ENCODE measurements around the gene EDNRB. TPM values are rescaled to one million over a fixed set of nuclear protein-coding genes. Genes with fewer than 3 reads are reported as not detected.

Gene EDNRB
- total RNA-seq, 4 donors from 2014 or later, result 19.4 to 63.6 (median 22.5) TPM

DNA sequence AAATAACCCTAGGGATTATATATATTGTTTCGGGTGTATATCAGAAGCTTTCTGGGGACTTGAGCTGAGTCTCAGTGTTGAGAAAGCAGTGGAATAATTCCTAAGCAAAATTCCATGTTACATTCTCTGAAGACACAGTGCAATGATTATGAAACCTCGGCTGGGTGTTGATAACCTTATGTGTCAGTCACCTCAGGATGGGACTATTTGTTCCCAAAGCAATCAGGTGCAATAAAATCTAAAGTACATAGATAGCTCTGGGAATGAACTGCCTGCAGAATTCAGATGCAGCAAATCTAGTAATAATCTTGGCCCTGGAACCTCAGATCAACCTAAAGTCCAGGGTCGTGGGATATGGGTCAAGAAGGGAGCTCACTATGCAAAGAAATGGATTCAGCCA, 53.0 kb downstream of the EDNRB start:
- H3K9me3 ChIP-seq, result peaks cover 0 to 4% (median 0%) of the 10 kb centered on the region in 4 donors
- H3K4me1 ChIP-seq, result peaks cover 0 to 3% (median 0%) of the 10 kb centered on the region in 4 donors
- DNase-seq (ENCODE audit: low spot score in 2 of 2), result no peak
- no peak for TF ChIP-seq EP300 (IDR thresholded peaks at IDR 0.05)
- TF ChIP-seq, protein P1, sequence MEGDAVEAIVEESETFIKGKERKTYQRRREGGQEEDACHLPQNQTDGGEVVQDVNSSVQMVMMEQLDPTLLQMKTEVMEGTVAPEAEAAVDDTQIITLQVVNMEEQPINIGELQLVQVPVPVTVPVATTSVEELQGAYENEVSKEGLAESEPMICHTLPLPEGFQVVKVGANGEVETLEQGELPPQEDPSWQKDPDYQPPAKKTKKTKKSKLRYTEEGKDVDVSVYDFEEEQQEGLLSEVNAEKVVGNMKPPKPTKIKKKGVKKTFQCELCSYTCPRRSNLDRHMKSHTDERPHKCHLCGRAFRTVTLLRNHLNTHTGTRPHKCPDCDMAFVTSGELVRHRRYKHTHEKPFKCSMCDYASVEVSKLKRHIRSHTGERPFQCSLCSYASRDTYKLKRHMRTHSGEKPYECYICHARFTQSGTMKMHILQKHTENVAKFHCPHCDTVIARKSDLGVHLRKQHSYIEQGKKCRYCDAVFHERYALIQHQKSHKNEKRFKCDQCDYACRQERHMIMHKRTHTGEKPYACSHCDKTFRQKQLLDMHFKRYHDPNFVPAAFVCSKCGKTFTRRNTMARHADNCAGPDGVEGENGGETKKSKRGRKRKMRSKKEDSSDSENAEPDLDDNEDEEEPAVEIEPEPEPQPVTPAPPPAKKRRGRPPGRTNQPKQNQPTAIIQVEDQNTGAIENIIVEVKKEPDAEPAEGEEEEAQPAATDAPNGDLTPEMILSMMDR (IDR thresholded peaks at IDR 0.05), result no peak
- TF ChIP-seq POLR2A (IDR thresholded peaks at IDR 0.05), result no peak
- no peaks in the 10 kb centered on the region for H3K36me3 ChIP-seq
- no peak overlapping the region for H3K4me3 ChIP-seq
- no peak overlapping the region for H3K27ac ChIP-seq
- WGBS, 2 donors, result 84 to 87% methylated on average over 3 of the region's 3 CpGs
- no peaks in the 10 kb centered on the region for H3K27me3 ChIP-seq

GRCh38 chr13:77863144-77863543, 55.5 kb downstream of the EDNRB start:
- no peaks in the 10 kb centered on the region for H3K36me3 ChIP-seq
- no peaks in the 10 kb centered on the region for H3K27me3 ChIP-seq
- no peak overlapping the region for H3K4me3 ChIP-seq
- H3K27ac ChIP-seq, result no peak overlapping the region
- no peak for DNase-seq (ENCODE audit: low spot score in 2 of 2)
- no peak for TF ChIP-seq EP300 (IDR thresholded peaks at IDR 0.05)
- TF ChIP-seq, protein P1 (IDR thresholded peaks at IDR 0.05), result no peak
- no peak for TF ChIP-seq POLR2A (IDR thresholded peaks at IDR 0.05)
- 52 to 64% methylated on average over 3 of the region's 3 CpGs for WGBS, 2 donors
- H3K4me1 ChIP-seq, result peaks cover 0 to 3% (median 0%) of the 10 kb centered on the region in 4 donors
- peaks cover 0 to 4% (median 0%) of the 10 kb centered on the region in 4 donors for H3K9me3 ChIP-seq

- DNase-seq (ENCODE audit: low spot score in 2 of 2), result no peak
- WGBS, 2 donors, result 67 to 80% methylated on average over 3 of the region's 3 CpGs
- no peak overlapping the region for H3K27ac ChIP-seq
These were observed 56.9 kb downstream of the EDNRB start for GRCh38 chr13:77861741-77862140.

GRCh38 chr13:77860507-77860981, 58.1 kb downstream of the EDNRB start:
- WGBS, 2 donors, result 59 to 64% methylated on average over 1 of the region's 1 CpG
- no peak for DNase-seq (ENCODE audit: low spot score in 2 of 2)
- TF ChIP-seq EP300 (IDR thresholded peaks at IDR 0.05), result no peak
- no peak for TF ChIP-seq POLR2A (IDR thresholded peaks at IDR 0.05)
- TF ChIP-seq, protein P1 (IDR thresholded peaks at IDR 0.05), result no peak
- peaks cover 0 to 3% (median 0%) of the 10 kb centered on the region in 4 donors for H3K4me1 ChIP-seq
- H3K27me3 ChIP-seq, result no peaks in the 10 kb centered on the region
- H3K9me3 ChIP-seq, result no peaks in the 10 kb centered on the region
- no peaks in the 10 kb centered on the region for H3K36me3 ChIP-seq
- H3K27ac ChIP-seq, result no peak overlapping the region
- H3K4me3 ChIP-seq, result no peak overlapping the region

More at GRCh38 chr13:77861741-77862140, 56.9 kb downstream of the EDNRB start:
- Histone ChIP-seq H3K36me3 (no peaks in the 10 kb centered on the region), H3K9me3 (no peaks in the 10 kb centered on the region), H3K4me1 (peaks cover 0 to 3% (median 0%) of the 10 kb centered on the region in 4 donors), H3K4me3 (no peak overlapping the region), H3K27me3 (no peaks in the 10 kb centered on the region)
- TF ChIP-seq, protein P1 (IDR thresholded peaks at IDR 0.05), result no peak
- no peak for TF ChIP-seq EP300 (IDR thresholded peaks at IDR 0.05)

DNA sequence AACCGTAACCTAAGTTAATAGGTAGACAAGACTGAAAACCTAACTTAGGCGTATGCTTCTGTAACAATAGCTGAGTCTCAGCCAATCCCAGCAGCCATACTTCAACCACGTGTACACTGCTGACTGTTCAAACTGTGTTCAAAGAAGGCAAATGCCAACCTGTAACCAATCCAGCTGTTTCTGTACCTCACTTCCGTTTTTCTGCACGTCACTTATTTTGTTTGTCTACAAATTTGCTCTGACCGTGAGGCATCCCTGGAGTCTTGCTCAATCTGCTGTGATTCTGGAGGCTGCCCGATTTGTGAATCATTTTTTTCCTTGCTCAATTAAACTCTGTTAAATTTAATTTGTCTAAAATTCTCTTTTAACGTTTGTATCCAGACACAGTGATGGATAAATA, 59.2 kb downstream of the EDNRB start:
- WGBS, 2 donors, result 72 to 80% methylated on average over 8 of the region's 8 CpGs

More for the DNA sequence above, 59.2 kb downstream of the EDNRB start:
- H3K27ac ChIP-seq, result no peak overlapping the region
- TF ChIP-seq EP300 (IDR thresholded peaks at IDR 0.05), result peak in 1 of 2 donors; percentile 31
- TF ChIP-seq, protein P1 (IDR thresholded peaks at IDR 0.05), result no peak
- no peak overlapping the region for H3K4me3 ChIP-seq
- no peaks in the 10 kb centered on the region for H3K27me3 ChIP-seq
- H3K9me3 ChIP-seq, result no peaks in the 10 kb centered on the region
- H3K36me3 ChIP-seq, result no peaks in the 10 kb centered on the region
- peaks cover 0 to 3% (median 0%) of the 10 kb centered on the region in 4 donors for H3K4me1 ChIP-seq
- DNase-seq (ENCODE audit: low spot score in 2 of 2), result peak in 1 of 2 donors; percentile 18
